DMS 273 (cell line): ENCODE results near the gene MDM4.
"Not testable (repeated sequence)": the region's sequence is repeated elsewhere in the genome, so short reads cannot be mapped to it uniquely, and the experiment has no call there.

Experiments
- DNase-seq: peaks from one replicate; lab custom pipeline; 2025; ENCODE audit not compliant: unreplicated experiment; lab: John Stamatoyannopoulos, UW

MDM4 gene

GRCh38 chr1:204516180-204516879 lies at the start of gene MDM4:
Gene MDM4 (plus strand): TSS chr1:204516406. CDS start chr1:204525519, 9,113 bp downstream.
- DNase-seq, result peak; percentile 99

GRCh38 chr1:204466416-204467405 lies 49.5 kb upstream of the MDM4 start:
- DNase-seq, result peak; percentile 35

- DNase-seq, result no peak
Observed at GRCh38 chr1:204468206-204468605, 48.0 kb upstream of the MDM4 start.

GRCh38 chr1:204468766-204469302 lies 47.4 kb upstream of the MDM4 start:
- DNase-seq, result no peak

- no peak for DNase-seq
Observed at GRCh38 chr1:204469304-204469703, 46.9 kb upstream of the MDM4 start.

- DNase-seq, result no peak
Observed at GRCh38 chr1:204471687-204472086, 44.5 kb upstream of the MDM4 start.

- no peak for DNase-seq
Observed at GRCh38 chr1:204472660-204473059, 43.5 kb upstream of the MDM4 start.

GRCh38 chr1:204473400-204473965 lies 42.7 kb upstream of the MDM4 start:
- DNase-seq, result no peak

- no peak for DNase-seq
Observed at GRCh38 chr1:204475656-204476432, 40.4 kb upstream of the MDM4 start.

- no peak for DNase-seq
Observed at GRCh38 chr1:204476563-204476962, 39.6 kb upstream of the MDM4 start.

GRCh38 chr1:204477036-204477740 lies 39.0 kb upstream of the MDM4 start:
- DNase-seq, result peak; percentile 42

- DNase-seq, result peak; percentile 93
Observed at GRCh38 chr1:204478172-204478899, 37.9 kb upstream of the MDM4 start.

- DNase-seq, result no peak
Observed at GRCh38 chr1:204478921-204479320, 37.3 kb upstream of the MDM4 start.

- DNase-seq, result peak; percentile 38
Observed at GRCh38 chr1:204479387-204480136, 36.6 kb upstream of the MDM4 start.

GRCh38 chr1:204480515-204480914 lies 35.7 kb upstream of the MDM4 start:
- DNase-seq, result peak; percentile 46

- DNase-seq, result no peak
Observed at GRCh38 chr1:204483791-204484190, 32.4 kb upstream of the MDM4 start.

- DNase-seq, result not testable (repeated sequence)
Observed at GRCh38 chr1:204486513-204487255, 29.5 kb upstream of the MDM4 start.

GRCh38 chr1:204487256-204487615 lies 29.0 kb upstream of the MDM4 start:
- no peak for DNase-seq
